OCI-LY1 (cell line): ENCODE results near the gene SCN1B.

Experiments used
- H2AFZ ChIP-seq: fragments of 200-600 bp; sonication (generic), shearing (Covaris generic); 2 replicates; pipeline ENCODE4 v1.6.0; 2014; ENCODE audit warnings: antibody characterized with exemption, mild to moderate bottlenecking, low read length
- H3F3A ChIP-seq: fragments of 200-600 bp; sonication (generic), shearing (Covaris generic); 2 replicates; pipeline ENCODE4 v1.6.0; 2014; ENCODE audit warnings: mild to moderate bottlenecking, antibody characterized with exemption, low read length, moderate library complexity; ENCODE audit not compliant: insufficient read depth
- H3K27ac ChIP-seq: fragments of 200-600 bp; sonication (generic); 2 replicates; pipeline ENCODE4 v1.5.1; 2014; ENCODE audit warnings: low read length, mixed run types, mild to moderate bottlenecking, low read depth; ENCODE audit not compliant: poor library complexity, severe bottlenecking
- H3K27me3 ChIP-seq: fragments of 200-600 bp; sonication (generic); 2 replicates; pipeline ENCODE4 v1.6.0; 2014; ENCODE audit warnings: antibody characterized with exemption, mild to moderate bottlenecking, low read length, moderate library complexity; ENCODE audit not compliant: insufficient read depth
- H3K36me3 ChIP-seq: fragments of 200-600 bp; sonication (generic); 2 replicates; pipeline ENCODE4 v1.6.1; 2014; ENCODE audit warnings: mild to moderate bottlenecking, antibody characterized with exemption, low read length, moderate library complexity, mixed read lengths; ENCODE audit not compliant: insufficient read depth
- H3K4me1 ChIP-seq: fragments of 200-600 bp; sonication (generic); 2 replicates; pipeline ENCODE4 v1.5.1; 2014; ENCODE audit warnings: mild to moderate bottlenecking, low read length, moderate library complexity; ENCODE audit not compliant: insufficient read depth, severe bottlenecking
- H3K4me2 ChIP-seq: fragments of 200-600 bp; sonication (generic), shearing (Covaris generic); 2 replicates; pipeline ENCODE4 v1.6.1; 2014; ENCODE audit warnings: low read length
- H3K4me3 ChIP-seq: fragments of 200-600 bp; sonication (generic); 2 replicates; pipeline ENCODE4 v1.5.1; 2014; ENCODE audit warnings: low read length, low read depth, mild to moderate bottlenecking, mixed read lengths; ENCODE audit not compliant: poor library complexity, severe bottlenecking
- H3K79me2 ChIP-seq: fragments of 200-600 bp; shearing (Covaris generic); 2 replicates; pipeline ENCODE4 v1.6.1; 2016; ENCODE audit warnings: mixed run types, low read length, mixed read lengths; ENCODE audit not compliant: insufficient read depth
- H3K9ac ChIP-seq: fragments of 200-600 bp; sonication (generic), shearing (Covaris generic); 2 replicates; pipeline ENCODE4 v1.6.1; 2014; ENCODE audit warnings: mild to moderate bottlenecking, low read length, mixed read lengths
- H3K9me2 ChIP-seq: fragments of 200-600 bp; sonication (generic), shearing (Covaris generic); 2 replicates; pipeline ENCODE4 v1.6.1; 2014; ENCODE audit warnings: low read depth, mild to moderate bottlenecking, low read length, mixed read lengths
- H3K9me3 ChIP-seq: fragments of 200-600 bp; shearing (Covaris generic); 2 replicates; pipeline ENCODE4 v1.6.1; 2014; ENCODE audit warnings: low read length, mixed read lengths
- H4K20me1 ChIP-seq: fragments of 200-600 bp; sonication (generic), shearing (Covaris generic); 2 replicates; pipeline ENCODE4 v1.6.0; 2016; ENCODE audit warnings: mild to moderate bottlenecking, low read length; ENCODE audit not compliant: insufficient read depth
- CTCF ChIP-seq: fragments of 200-600 bp; sonication (generic), shearing (Covaris generic); IDR thresholded peaks from 2 replicates; pipeline ENCODE4 v1.5.1; 2017; ENCODE audit warnings: mild to moderate bottlenecking, antibody characterized with exemption, low read length, moderate library complexity, mixed read lengths
- EZH2 ChIP-seq: fragments of 200-600 bp; sonication (generic), shearing (Covaris generic); IDR thresholded peaks from 2 replicates; pipeline ENCODE4 v1.8.0; 2017; ENCODE audit warnings: borderline replicate concordance, mixed run types, mild to moderate bottlenecking, antibody characterized with exemption, low read length, moderate library complexity, mixed read lengths

The SCN1B gene

DNA sequence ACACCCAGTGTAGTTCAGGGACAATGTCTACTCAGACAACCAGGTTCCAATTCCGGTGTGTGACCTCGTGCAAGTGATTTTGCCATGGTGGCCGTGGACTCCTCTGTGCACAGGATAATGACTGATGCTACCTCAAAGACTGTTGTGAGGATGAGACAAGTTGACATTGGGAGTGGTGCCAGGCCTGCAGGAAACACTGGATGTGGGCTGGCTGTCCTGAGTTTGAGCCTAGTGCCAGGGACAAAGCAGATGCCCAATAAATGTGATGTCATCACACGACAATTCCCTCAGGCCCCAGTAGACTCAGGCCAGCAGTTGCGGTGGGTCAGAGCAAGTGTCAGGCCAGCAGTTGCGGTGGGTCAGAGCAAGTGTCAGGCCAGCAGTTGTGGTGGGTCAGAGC lies 6.2 kb upstream of the SCN1B start:
- Histone ChIP-seq H3K9me2 (no peaks in the 10 kb centered on the region), H3K4me3 (no peak overlapping the region), H2AFZ (no peak overlapping the region), H3F3A (no peaks in the 10 kb centered on the region), H3K36me3 (peaks cover 91% of the 10 kb centered on the region), H3K79me2 (no peaks in the 10 kb centered on the region), H4K20me1 (no peaks in the 10 kb centered on the region), H3K9ac (no peak overlapping the region), H3K4me1 (no peaks in the 10 kb centered on the region), H3K4me2 (no peak overlapping the region), H3K9me3 (no peaks in the 10 kb centered on the region), H3K27me3 (no peaks in the 10 kb centered on the region), H3K27ac (no peak overlapping the region)
- TF ChIP-seq CTCF, result no peak
- no peak for TF ChIP-seq EZH2

DNA sequence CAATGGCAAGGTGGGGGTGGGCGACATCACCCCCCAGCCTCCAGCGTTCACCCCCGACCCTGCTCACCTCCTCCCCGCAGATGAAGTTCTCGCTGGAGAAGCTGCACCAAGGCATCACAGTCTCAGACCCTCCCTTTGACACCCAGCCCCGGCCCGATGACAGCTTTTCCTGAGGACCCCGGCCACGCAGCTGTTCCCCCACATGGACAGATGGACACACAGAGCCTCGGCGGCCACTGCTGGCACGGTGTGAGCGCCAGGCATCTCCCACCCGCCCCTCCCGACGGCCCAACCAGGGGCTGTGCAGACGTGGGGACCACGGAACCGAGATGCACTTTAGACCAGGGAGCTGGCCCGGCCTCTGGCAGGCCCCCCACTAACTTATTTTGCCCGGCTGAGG lies 4.3 kb upstream of the SCN1B start:
- Histone ChIP-seq H3K79me2 (no peaks in the 10 kb centered on the region), H3K4me3 (no peak overlapping the region), H3K4me2 (no peak overlapping the region), H3F3A (no peaks in the 10 kb centered on the region), H3K9me3 (no peaks in the 10 kb centered on the region), H3K9ac (no peak overlapping the region), H3K4me1 (no peaks in the 10 kb centered on the region), H3K27ac (no peak overlapping the region), H3K27me3 (no peaks in the 10 kb centered on the region), H2AFZ (no peak overlapping the region), H3K9me2 (no peaks in the 10 kb centered on the region), H4K20me1 (no peaks in the 10 kb centered on the region), H3K36me3 (peaks cover 73% of the 10 kb centered on the region)
- TF ChIP-seq EZH2, result no peak
- no peak for TF ChIP-seq CTCF

DNA sequence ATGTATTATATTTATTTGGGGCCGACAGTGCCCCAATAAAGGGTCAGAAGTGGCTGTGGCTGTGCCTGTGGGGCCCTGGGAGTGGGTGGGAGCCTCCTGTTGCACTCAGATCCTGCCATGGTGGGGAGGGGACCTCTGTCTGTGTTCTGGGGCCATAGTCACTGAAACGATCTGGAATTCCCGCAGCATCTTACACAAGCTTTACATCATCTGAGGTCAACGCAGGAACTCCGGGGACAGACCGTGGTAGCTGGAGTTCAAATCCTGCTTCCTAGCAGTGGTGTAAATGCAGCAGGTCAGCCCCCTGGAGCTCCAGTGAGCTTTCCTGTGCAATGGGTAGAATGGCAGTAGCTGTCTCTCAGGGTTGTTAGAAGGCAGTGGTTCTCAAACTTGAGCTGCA lies 3.9 kb upstream of the SCN1B start:
- no peaks in the 10 kb centered on the region for H3K4me1 ChIP-seq
- H3K4me3 ChIP-seq, result no peak overlapping the region
- no peaks in the 10 kb centered on the region for H3K9me3 ChIP-seq
- no peak overlapping the region for H2AFZ ChIP-seq
- no peak overlapping the region for H3K9ac ChIP-seq
- H4K20me1 ChIP-seq, result no peaks in the 10 kb centered on the region
- no peaks in the 10 kb centered on the region for H3K9me2 ChIP-seq
- no peak overlapping the region for H3K4me2 ChIP-seq
- TF ChIP-seq CTCF, result no peak
- TF ChIP-seq EZH2, result no peak
- H3K79me2 ChIP-seq, result no peaks in the 10 kb centered on the region
- no peaks in the 10 kb centered on the region for H3F3A ChIP-seq
- no peak overlapping the region for H3K27ac ChIP-seq
- peaks cover 69% of the 10 kb centered on the region for H3K36me3 ChIP-seq
- no peaks in the 10 kb centered on the region for H3K27me3 ChIP-seq
